Measurements from ENCODE around the gene MSMB. TPM values are rescaled to one million over a fixed set of nuclear protein-coding genes. Genes with fewer than 3 reads are reported as not detected.
A peak's percentile ranks its signal among the peaks of the same experiment; 100 is the strongest.

Gene MSMB
- total and polyA plus RNA-seq, 2 of the 4 experiments (the other 2 are of a cell fraction) = not detected

DNA sequence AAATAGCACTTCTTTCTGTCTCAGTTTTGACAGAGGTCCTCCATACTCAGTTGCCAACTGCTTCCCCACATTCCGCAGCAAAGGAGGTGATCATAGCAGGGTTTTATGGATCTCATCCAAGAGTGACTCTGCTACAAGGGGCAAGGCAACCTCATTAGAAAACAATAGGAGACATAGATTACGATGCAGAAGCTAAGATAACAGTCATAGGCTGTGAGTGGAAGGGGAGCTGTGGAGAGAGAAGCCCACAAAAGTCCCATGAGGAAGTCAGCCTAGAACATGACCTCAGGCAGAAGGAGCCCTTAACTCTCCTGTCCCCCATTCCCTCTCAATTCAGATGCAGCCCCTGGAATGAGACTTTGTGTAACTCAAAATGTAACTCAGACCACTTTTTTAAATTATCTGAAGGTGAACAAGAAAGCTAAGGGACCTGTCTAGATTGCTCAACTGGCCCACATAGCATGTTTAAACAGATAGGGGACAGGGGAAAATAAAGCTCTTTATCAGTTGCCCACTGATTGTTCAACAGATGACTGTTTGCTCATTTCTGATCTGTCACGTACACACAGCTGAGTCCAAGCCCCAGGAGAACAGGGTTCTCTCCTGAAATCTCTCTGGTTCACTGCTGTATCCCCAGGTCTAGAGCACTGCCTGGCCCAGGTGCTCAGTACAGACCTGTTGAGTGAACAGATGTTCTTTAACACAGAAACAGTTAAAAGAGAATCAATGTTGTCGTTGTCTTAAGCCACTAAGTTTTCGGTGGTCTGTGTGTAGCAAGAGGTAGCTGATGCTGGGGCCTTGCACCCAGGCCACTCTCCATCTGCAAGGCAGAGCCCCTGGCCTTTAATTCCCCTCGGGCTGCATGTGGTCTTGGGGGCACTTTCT, 14.2 kb downstream of the MSMB start:
- Histone ChIP-seq H3K9ac (ENCODE audit: low read depth, low read length) (no peak overlapping the region), H3K9me3 (ENCODE audit: control insufficient read depth, insufficient read depth, low read length) (no peaks in the 10 kb centered on the region), H3K4me3 (ENCODE audit: insufficient read depth, low read depth, low read length) (no peak overlapping the region), H3K4ac (ENCODE audit: low read depth, low read length) (no peak overlapping the region), H3K9me1 (ENCODE audit: insufficient read depth, low read length) (peaks cover 2% of the 10 kb centered on the region; the same call in 1 of the 2 replicates), H2BK120ac (ENCODE audit: low read depth, low read length) (no peak overlapping the region), H3K18ac (ENCODE audit: low read depth, low read length) (no peak overlapping the region), H3K36me3 (ENCODE audit: control insufficient read depth, insufficient read depth, low read length) (no peaks in the 10 kb centered on the region), H2BK5ac (ENCODE audit: low read depth, low read length, poor library complexity, severe bottlenecking) (no peak overlapping the region), H3K79me1 (ENCODE audit: low read depth in 1 of 2, low read length in 2 of 2) (peaks cover 3 to 11% of the 10 kb centered on the region in 2 experiments; a peak in 1 of 4 replicates), H2AK9ac (replicated peaks; ENCODE audit: low read depth, low read length, poor library complexity) (no peak overlapping the region), H3K27me3 (ENCODE audit: control insufficient read depth, insufficient read depth, low read length) (no peaks in the 10 kb centered on the region; the same call in 1 of the 2 replicates), H4K91ac (ENCODE audit: insufficient read depth, low read depth, low read length) (no peak overlapping the region), H2BK20ac (ENCODE audit: low read depth, low read length) (no peak overlapping the region), H3K27ac (ENCODE audit: insufficient read depth, low read length) (no peak overlapping the region), H3K4me1 (ENCODE audit: control insufficient read depth, insufficient read depth, low read length) (peaks cover 10% of the 10 kb centered on the region), H3K4me2 (ENCODE audit: low read depth, low read length) (no peak overlapping the region), H2BK15ac (ENCODE audit: low read depth, low read length) (no peak overlapping the region), H4K5ac (ENCODE audit: low read depth, low read length) (peak overlapping the region; percentile 23; the same call in 1 of the 2 replicates), H3K14ac (replicated peaks; ENCODE audit: low read depth, low read length) (no peak overlapping the region), H2AFZ (replicated peaks; ENCODE audit: low read length, poor library complexity) (peak overlapping the region; percentile 36), H3K56ac (ENCODE audit: extremely low read depth, insufficient read depth, low read length) (no peak overlapping the region), H2AK5ac (ENCODE audit: low read depth, low read length) (no peak overlapping the region; the same call in 1 of the 2 replicates), H3K23ac (ENCODE audit: low read depth, low read length) (no peak overlapping the region), H4K8ac (ENCODE audit: low read depth in 2 of 2, low read length in 2 of 2) (peak overlapping the region in 1 of 2 experiments; percentile 73; a peak in 3 of 4 replicates), H4K20me1 (ENCODE audit: insufficient read depth, low read length) (peaks cover 21% of the 10 kb centered on the region)
- ATAC-seq (ENCODE audit: low read depth) (no peak), DNase-seq (no peak)
- CTCF ChIA-PET = no interaction called here
- dilution Hi-C loops (cut with HindIII; ENCODE audit: low sequenced_read_pairs, unreplicated experiment) = no loop called here
- intact Hi-C loops (cut with micrococcal nuclease) = no loop called here
- TF ChIP-seq NFE2L2 (IDR thresholded peaks at IDR 0.05; ENCODE audit: low read depth, low read length) (no peak), BHLHE40 (IDR thresholded peaks at IDR 0.05; ENCODE audit: low read depth, low read length) (no peak), RAD21 (IDR thresholded peaks at IDR 0.05; ENCODE audit: low read length) (no peak), CTCF (conservative IDR thresholded peaks at IDR 0.05; ENCODE audit: low read depth, low read length) (no peak), RCOR1 (IDR thresholded peaks at IDR 0.05; ENCODE audit: insufficient replicate concordance, low read length) (no peak), CHD1 (IDR thresholded peaks at IDR 0.05; ENCODE audit: low read depth, low read length) (no peak), SMC3 (IDR thresholded peaks at IDR 0.05; ENCODE audit: low read depth, low read length) (no peak), RFX5 (IDR thresholded peaks at IDR 0.05; ENCODE audit: low read depth, low read length) (no peak), POLR2A (IDR thresholded peaks at IDR 0.05; ENCODE audit: low read depth, low read length) (no peak)
- TF ChIP-seq, protein P1, sequence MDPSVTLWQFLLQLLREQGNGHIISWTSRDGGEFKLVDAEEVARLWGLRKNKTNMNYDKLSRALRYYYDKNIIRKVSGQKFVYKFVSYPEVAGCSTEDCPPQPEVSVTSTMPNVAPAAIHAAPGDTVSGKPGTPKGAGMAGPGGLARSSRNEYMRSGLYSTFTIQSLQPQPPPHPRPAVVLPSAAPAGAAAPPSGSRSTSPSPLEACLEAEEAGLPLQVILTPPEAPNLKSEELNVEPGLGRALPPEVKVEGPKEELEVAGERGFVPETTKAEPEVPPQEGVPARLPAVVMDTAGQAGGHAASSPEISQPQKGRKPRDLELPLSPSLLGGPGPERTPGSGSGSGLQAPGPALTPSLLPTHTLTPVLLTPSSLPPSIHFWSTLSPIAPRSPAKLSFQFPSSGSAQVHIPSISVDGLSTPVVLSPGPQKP (IDR thresholded peaks at IDR 0.05; ENCODE audit: borderline replicate concordance, low read depth, low read length) = no peak
- in situ Hi-C loops (cut with MboI; ENCODE audit: low sequenced_read_pairs) = no loop called here
- BruUV-seq (replicated peaks) = no TSS peak
- POLR2A ChIA-PET (ENCODE audit: unreplicated experiment) = no interaction called here
- 86% methylated on average over 1 of the region's 6 CpGs; no CpG with 5 or more reads in 1 of the 2 experiments for WGBS, 2 experiments (ENCODE audit: extremely low coverage in 2 of 2, insufficient read length in 1 of 2)
